Neural progenitor cell (in vitro differentiated cells): ENCODE data around the gene IQCH. TPM values are rescaled to one million over a fixed set of nuclear protein-coding genes. Genes with fewer than 3 reads are reported as not detected.

ENCODE experiments used
- DNase-seq: peaks from one replicate; pipeline ENCODE4 v3.0.0-alpha.2; 2016; ENCODE audit warnings: low spot score
- H2AFZ ChIP-seq: fragments of 200-600 bp; sonication (generic); replicated peaks from 2 replicates; pipeline ENCODE4 v1.6.1; 2016; ENCODE audit warnings: antibody characterized with exemption
- H3F3A ChIP-seq: fragments of 200-600 bp; sonication (generic); 2 replicates; pipeline ENCODE4 v1.6.1; 2016; ENCODE audit warnings: antibody characterized with exemption, low read depth
- H3K27ac ChIP-seq: fragments of 200-600 bp; sonication (generic); 2 replicates; pipeline ENCODE4 v1.5.1; 2016; ENCODE audit warnings: mild to moderate bottlenecking
- H3K27me3 ChIP-seq: fragments of 200-600 bp; sonication (generic); 2 replicates; pipeline ENCODE4 v1.6.1; 2016; ENCODE audit warnings: mild to moderate bottlenecking, moderate library complexity
- H3K36me3 ChIP-seq: fragments of 200-600 bp; sonication (generic); 2 replicates; pipeline ENCODE4 v1.5.1; 2016
- H3K4me1 ChIP-seq: fragments of 200-600 bp; sonication (generic); 2 replicates; pipeline ENCODE4 v1.6.1; 2016; ENCODE audit warnings: mixed run types
- H3K4me2 ChIP-seq: fragments of 200-600 bp; sonication (generic); 2 replicates; pipeline ENCODE4 v1.6.1; 2016
- H3K4me3 ChIP-seq: fragments of 200-600 bp; sonication (generic); 2 replicates; pipeline ENCODE4 v1.5.1; 2016
- H3K79me2 ChIP-seq: fragments of 200-600 bp; sonication (generic); 2 replicates; pipeline ENCODE4 v1.6.1; 2016; ENCODE audit warnings: low read depth
- H3K9ac ChIP-seq: fragments of 200-600 bp; sonication (generic); 2 replicates; pipeline ENCODE4 v1.6.1; 2016
- H3K9me3 ChIP-seq: fragments of 200-600 bp; sonication (generic); 2 replicates; pipeline ENCODE4 v1.5.1; 2016; ENCODE audit warnings: low read depth
- H4K20me1 ChIP-seq: fragments of 200-600 bp; sonication (generic); 2 replicates; pipeline ENCODE4 v1.6.1; 2016; ENCODE audit warnings: low read depth
- H3K27ac Mint-ChIP-seq: 3 replicates; pipeline ENCODE4 v1.8.0; 2021; ENCODE audit warnings: mixed read lengths
- H3K27me3 Mint-ChIP-seq: 2 replicates; pipeline ENCODE4 v1.8.0; 2022; ENCODE audit warnings: low read depth, mild to moderate bottlenecking, inconsistent platforms, moderate library complexity, mixed read lengths; ENCODE audit not compliant: insufficient read depth
- H3K36me3 Mint-ChIP-seq: 3 replicates; pipeline ENCODE4 v1.8.0; 2021; ENCODE audit warnings: mixed read lengths
- H3K4me1 Mint-ChIP-seq: 3 replicates; pipeline ENCODE4 v1.8.0; 2021; ENCODE audit warnings: mixed read lengths
- H3K4me3 Mint-ChIP-seq: 3 replicates; pipeline ENCODE4 v1.8.0; 2021; ENCODE audit warnings: mild to moderate bottlenecking, moderate library complexity, mixed read lengths
- H3K9me3 Mint-ChIP-seq: 3 replicates; pipeline ENCODE4 v1.8.0; 2020; ENCODE audit warnings: mixed read lengths
- EZH2 ChIP-seq: fragments of 200-600 bp; sonication (generic); IDR thresholded peaks from 2 replicates; pipeline ENCODE4 v1.6.1; 2017; ENCODE audit warnings: antibody characterized with exemption, mild to moderate bottlenecking, moderate library complexity
- EZH2phosphoT487 ChIP-seq: fragments of 200-600 bp; sonication (generic); IDR thresholded peaks from 2 replicates; pipeline ENCODE4 v1.6.1; 2017; ENCODE audit warnings: antibody characterized with exemption
- total RNA-seq: library from RNA; depleted of rRNA; stranded (reverse); fragments of >200 nt; gene quantifications from 2 replicates; pipeline ENCODE4 v1.2.3, GENCODE V29; 2015; ENCODE audit warnings: low replicate concordance
- TF ChIP-seq, protein P1 (sequence below): fragments of 200-600 bp; sonication (generic); IDR thresholded peaks from 2 replicates; pipeline ENCODE4 v1.5.1; 2017; ENCODE audit warnings: antibody characterized with exemption, mild to moderate bottlenecking

IQCH gene
- total RNA-seq, 1 donor from 2014 or later, result 21.0 TPM

DNA sequence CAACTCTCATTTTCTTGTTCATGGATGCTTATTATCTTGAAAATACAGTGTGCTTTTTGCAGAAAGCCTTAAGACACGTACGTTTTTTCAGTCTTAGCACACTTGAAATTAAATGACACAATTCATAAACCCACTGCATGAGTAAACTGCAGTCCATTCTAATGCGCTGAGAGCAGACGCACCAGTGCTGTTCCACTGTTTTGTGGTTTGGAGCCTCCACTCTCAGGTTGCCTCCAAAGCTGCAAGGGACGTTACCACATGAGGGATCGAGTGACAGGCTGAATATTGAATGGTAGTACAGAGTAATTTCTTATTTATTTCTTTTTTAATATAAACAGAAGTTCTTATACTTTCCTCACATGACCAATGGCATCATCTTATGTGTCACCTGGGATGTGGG, 12.3 kb downstream of the IQCH start:
- H3K36me3 Mint-ChIP-seq, result no peaks in the 10 kb centered on the region
- TF ChIP-seq, protein P1, sequence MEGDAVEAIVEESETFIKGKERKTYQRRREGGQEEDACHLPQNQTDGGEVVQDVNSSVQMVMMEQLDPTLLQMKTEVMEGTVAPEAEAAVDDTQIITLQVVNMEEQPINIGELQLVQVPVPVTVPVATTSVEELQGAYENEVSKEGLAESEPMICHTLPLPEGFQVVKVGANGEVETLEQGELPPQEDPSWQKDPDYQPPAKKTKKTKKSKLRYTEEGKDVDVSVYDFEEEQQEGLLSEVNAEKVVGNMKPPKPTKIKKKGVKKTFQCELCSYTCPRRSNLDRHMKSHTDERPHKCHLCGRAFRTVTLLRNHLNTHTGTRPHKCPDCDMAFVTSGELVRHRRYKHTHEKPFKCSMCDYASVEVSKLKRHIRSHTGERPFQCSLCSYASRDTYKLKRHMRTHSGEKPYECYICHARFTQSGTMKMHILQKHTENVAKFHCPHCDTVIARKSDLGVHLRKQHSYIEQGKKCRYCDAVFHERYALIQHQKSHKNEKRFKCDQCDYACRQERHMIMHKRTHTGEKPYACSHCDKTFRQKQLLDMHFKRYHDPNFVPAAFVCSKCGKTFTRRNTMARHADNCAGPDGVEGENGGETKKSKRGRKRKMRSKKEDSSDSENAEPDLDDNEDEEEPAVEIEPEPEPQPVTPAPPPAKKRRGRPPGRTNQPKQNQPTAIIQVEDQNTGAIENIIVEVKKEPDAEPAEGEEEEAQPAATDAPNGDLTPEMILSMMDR, result no peak
- no peak for TF ChIP-seq EZH2phosphoT487
- no peak for TF ChIP-seq EZH2
- no peaks in the 10 kb centered on the region for H3K27me3 Mint-ChIP-seq
- Histone ChIP-seq H3K4me3 (no peak overlapping the region), H3K9me3 (no peaks in the 10 kb centered on the region), H3K27me3 (no peaks in the 10 kb centered on the region), H2AFZ (no peak overlapping the region), H3K4me2 (no peak overlapping the region), H3K9ac (no peak overlapping the region), H3F3A (no peaks in the 10 kb centered on the region), H4K20me1 (no peaks in the 10 kb centered on the region), H3K4me1 (peaks cover 9% of the 10 kb centered on the region), H3K27ac (no peak overlapping the region), H3K79me2 (no peaks in the 10 kb centered on the region), H3K36me3 (no peaks in the 10 kb centered on the region)
- no peaks in the 10 kb centered on the region for H3K9me3 Mint-ChIP-seq
- no peak for DNase-seq
- H3K4me1 Mint-ChIP-seq, result peaks cover 3% of the 10 kb centered on the region
- H3K4me3 Mint-ChIP-seq, result no peak overlapping the region
- no peak overlapping the region for H3K27ac Mint-ChIP-seq

DNA sequence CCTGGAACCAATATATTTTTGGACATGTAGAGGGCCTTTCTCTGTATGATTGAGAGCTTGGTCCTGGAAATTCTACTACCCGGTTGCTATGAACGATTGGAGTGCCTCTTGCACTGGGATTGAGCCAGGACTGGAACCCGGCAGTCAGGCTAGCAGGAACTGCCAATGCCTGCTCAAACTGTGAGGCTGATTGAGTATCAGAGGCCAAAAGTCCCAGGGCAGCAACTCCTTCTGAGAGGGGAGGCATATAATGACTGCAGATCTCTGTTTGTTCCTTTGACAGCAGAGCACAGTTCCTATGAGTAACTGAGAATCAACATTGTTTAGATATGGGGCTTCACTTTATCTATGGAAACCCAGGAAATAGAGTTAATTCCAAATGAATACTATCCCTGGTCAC, 12.9 kb downstream of the IQCH start:
- no peak overlapping the region for H2AFZ ChIP-seq
- Mint-ChIP-seq H3K4me3 (no peak overlapping the region), H3K36me3 (no peaks in the 10 kb centered on the region), H3K27me3 (no peaks in the 10 kb centered on the region), H3K27ac (no peak overlapping the region), H3K9me3 (no peaks in the 10 kb centered on the region), H3K4me1 (peaks cover 3% of the 10 kb centered on the region)
- no peaks in the 10 kb centered on the region for H3K36me3 ChIP-seq
- H3F3A ChIP-seq, result no peaks in the 10 kb centered on the region
- no peak for DNase-seq
- no peaks in the 10 kb centered on the region for H3K79me2 ChIP-seq
- no peaks in the 10 kb centered on the region for H3K27me3 ChIP-seq
- peaks cover 9% of the 10 kb centered on the region for H3K4me1 ChIP-seq
- TF ChIP-seq, protein P1, result no peak
- TF ChIP-seq EZH2, result no peak
- TF ChIP-seq EZH2phosphoT487, result no peak
- H3K9me3 ChIP-seq, result no peaks in the 10 kb centered on the region
- H3K4me2 ChIP-seq, result no peak overlapping the region
- H4K20me1 ChIP-seq, result no peaks in the 10 kb centered on the region
- H3K27ac ChIP-seq, result no peak overlapping the region
- no peak overlapping the region for H3K4me3 ChIP-seq
- no peak overlapping the region for H3K9ac ChIP-seq

DNA sequence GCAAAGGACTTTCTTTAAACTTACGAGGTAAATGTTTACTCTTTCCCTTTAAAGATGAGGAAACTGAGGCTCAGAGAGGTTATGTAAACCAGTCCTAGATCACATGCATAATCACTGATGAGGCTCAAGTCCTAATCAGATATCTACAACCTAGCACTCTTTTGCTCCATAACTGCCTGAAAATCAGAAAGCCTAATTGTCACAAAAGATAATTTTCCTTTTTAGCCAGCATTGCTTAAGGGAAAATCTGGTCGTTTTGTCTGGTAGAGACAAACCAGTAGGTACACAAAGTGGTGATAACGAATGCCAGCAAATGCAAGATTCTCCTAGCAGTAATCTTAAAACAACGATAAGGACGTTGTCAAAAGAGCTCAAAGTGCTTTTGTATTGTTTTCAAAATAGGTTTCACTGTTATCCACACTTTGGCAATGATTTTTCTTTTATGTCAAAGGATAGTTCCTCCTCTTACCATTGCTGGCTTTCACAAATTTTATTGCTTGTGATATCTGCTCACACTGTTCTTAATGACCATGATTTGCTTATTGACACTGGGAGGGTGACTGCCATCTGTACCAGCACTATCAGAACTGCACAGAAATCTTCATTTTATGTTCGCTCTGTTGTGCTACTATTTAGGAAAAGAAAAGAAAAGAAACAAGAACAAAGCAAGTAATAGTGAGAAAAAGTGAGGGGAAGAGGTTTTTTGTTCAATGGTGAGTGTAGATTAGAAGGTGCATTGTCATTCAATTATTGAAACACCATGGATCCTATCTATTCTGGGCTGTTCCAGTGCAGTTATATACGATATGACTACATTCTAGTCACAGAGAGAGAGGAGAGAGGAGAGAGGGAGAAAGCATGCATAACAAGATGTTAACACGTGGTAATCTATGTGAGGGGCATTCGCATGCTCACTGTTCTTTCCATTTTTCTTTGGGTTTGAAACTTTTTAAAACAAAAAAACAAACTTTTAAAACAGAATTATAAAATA, 13.7 kb downstream of the IQCH start:
- Mint-ChIP-seq H3K27ac (no peak overlapping the region), H3K36me3 (no peaks in the 10 kb centered on the region), H3K27me3 (no peaks in the 10 kb centered on the region), H3K4me3 (no peak overlapping the region), H3K9me3 (no peaks in the 10 kb centered on the region), H3K4me1 (peaks cover 3% of the 10 kb centered on the region)
- no peak for DNase-seq
- Histone ChIP-seq H3K27me3 (no peaks in the 10 kb centered on the region), H4K20me1 (no peaks in the 10 kb centered on the region), H3K4me1 (peaks cover 9% of the 10 kb centered on the region), H3K79me2 (no peaks in the 10 kb centered on the region), H3K4me2 (no peak overlapping the region), H3K27ac (no peak overlapping the region), H3K9ac (no peak overlapping the region), H3F3A (no peaks in the 10 kb centered on the region), H2AFZ (no peak overlapping the region), H3K36me3 (no peaks in the 10 kb centered on the region), H3K9me3 (no peaks in the 10 kb centered on the region), H3K4me3 (no peak overlapping the region)
- no peak for TF ChIP-seq EZH2phosphoT487
- TF ChIP-seq EZH2, result no peak
- TF ChIP-seq, protein P1, result no peak
